HepG2 (cell line): ENCODE measurements around the gene JHY. TPM values are rescaled to one million over a fixed set of nuclear protein-coding genes. Genes with fewer than 3 reads are reported as not detected.

Experiments used
- ATAC-seq: fragments of 200-7000 bp; cut with Tn5 transposase; 3 replicates; pipeline ENCODE4 v1.9.1; 2020; ENCODE audit warnings: mild to moderate bottlenecking, moderate library complexity
- BruUV-seq: library from RNA; stranded (reverse); fragments of 400-500 nt; replicated peaks from 2 replicates; lab custom pipeline; 2021; lab: Mats Ljungman, UMichigan
- CTCF ChIA-PET: fragments of 300-600 bp; formaldehyde crosslinking; extraction: SDS; loops from one replicate; lab custom pipeline; 2021; ENCODE audit warnings: low total read pairs, inconsistent platforms, low intra/inter-chr PET ratio; lab: Yijun Ruan, JAX
- POLR2A ChIA-PET: fragments of 350-600 bp; sonication (Branson Sonifier 250); formaldehyde crosslinking; loops from one replicate; lab custom pipeline; 2020; ENCODE audit warnings: antibody characterized with exemption, inconsistent platforms; lab: Yijun Ruan, JAX
- DNase-seq: peaks from one replicate; pipeline ENCODE4 v3.0.0-alpha.2; 2015; ENCODE audit warnings: low spot score
- FAIRE-seq: peaks from 3 replicates; lab custom pipeline; 2011; peaks lifted over from hg19 to GRCh38; lab: Jason Lieb, UNC
- H2AFZ ChIP-seq: one replicate; pipeline ENCODE4 v1.6.1; 2011; ENCODE audit warnings: low read length, inconsistent platforms
- H3K27ac ChIP-seq: fragments of 300-600 bp; 3 replicates; pipeline ENCODE4 v1.8.0; 2011; ENCODE audit warnings: mixed run types, mild to moderate bottlenecking, mixed read lengths, low read length, inconsistent platforms; ENCODE audit not compliant: insufficient read depth; ENCODE audit errors: extremely low read length
- H3K27me3 ChIP-seq, 2 experiments: fragments of 200-600 bp in 1 of 2; 2 replicates in 1 of 2; 3 replicates in 1 of 2; pipeline versions ENCODE4 v1.6.0 to v1.8.0; 2011; ENCODE audit warnings: low read length in 2 of 2, mild to moderate bottlenecking in 2 of 2, moderate library complexity in 2 of 2, inconsistent platforms in 1 of 2; ENCODE audit not compliant: insufficient read depth in 2 of 2, control insufficient read depth in 1 of 2
- H3K36me3 ChIP-seq, 2 experiments: fragments of 200-600 bp in 1 of 2; replicated peaks in 1 of 2; 2 replicates in 1 of 2; 3 replicates in 1 of 2; pipeline versions ENCODE4 v1.5.1 to v1.8.0; 2011; ENCODE audit warnings: low read length in 2 of 2, inconsistent platforms in 1 of 2; ENCODE audit not compliant: insufficient read depth in 2 of 2, control insufficient read depth in 1 of 2
- H3K4me1 ChIP-seq: 2 replicates; pipeline ENCODE4 v1.5.1; 2012; ENCODE audit warnings: low read length, inconsistent platforms; ENCODE audit not compliant: insufficient read depth
- H3K4me2 ChIP-seq: 2 replicates; pipeline ENCODE4 v1.6.0; 2011; ENCODE audit warnings: low read depth, low read length, inconsistent platforms
- H3K4me3 ChIP-seq, 3 experiments: fragments of 200-600 bp in 1 of 3; sonication (generic), shearing (Covaris generic) in 1 of 3; replicated peaks in 1 of 3; 2 replicates each; pipeline ENCODE4 v1.5.1; 2011 to 2016; ENCODE audit warnings: low read length in 3 of 3, inconsistent platforms in 2 of 3, low read depth in 2 of 3, mild to moderate bottlenecking in 2 of 3, control low read depth in 1 of 3, mixed read lengths in 1 of 3; ENCODE audit not compliant: insufficient read depth in 1 of 3
- H3K79me2 ChIP-seq: one replicate; pipeline ENCODE4 v1.6.1; 2011; ENCODE audit warnings: low read length, inconsistent platforms; ENCODE audit not compliant: insufficient read depth
- H3K9ac ChIP-seq: 2 replicates; pipeline ENCODE4 v1.6.0; 2011; ENCODE audit warnings: mild to moderate bottlenecking, low read depth, low read length, inconsistent platforms; ENCODE audit not compliant: insufficient read depth
- H3K9me3 ChIP-seq: 2 replicates; pipeline ENCODE4 v1.5.1; 2012; ENCODE audit warnings: mild to moderate bottlenecking, low read length
- H4K20me1 ChIP-seq: 2 replicates; pipeline ENCODE4 v1.6.0; 2011; ENCODE audit warnings: inconsistent platforms, mild to moderate bottlenecking, low read length, moderate library complexity; ENCODE audit not compliant: insufficient read depth
- CHD4 ChIP-seq: fragments of 200-600 bp; sonication (generic); IDR thresholded peaks from 2 replicates; pipeline ENCODE4 v1.7.0; 2017; ENCODE audit warnings: mild to moderate bottlenecking, low read length, borderline replicate concordance
- DR1 ChIP-seq: sonication (generic); formaldehyde crosslinking; IDR thresholded peaks from 2 replicates; pipeline ENCODE4 v1.8.0; 2021; ENCODE audit warnings: mild to moderate bottlenecking, missing genetic modification reagents, inconsistent platforms
- EZH2 ChIP-seq: conservative IDR thresholded peaks from 2 replicates; pipeline ENCODE4 v1.6.1; 2012; ENCODE audit warnings: mild to moderate bottlenecking, low read depth, low read length, moderate library complexity
- KLF11 ChIP-seq: IDR thresholded peaks from 2 replicates; pipeline ENCODE4 v1.6.1; 2016; ENCODE audit warnings: missing compliant biosample characterization
- MED1 ChIP-seq: sonication (generic); formaldehyde crosslinking; IDR thresholded peaks from 2 replicates; pipeline ENCODE4 v1.4.0; 2020; ENCODE audit warnings: missing genetic modification reagents
- MEIS1 ChIP-seq: sonication (generic); formaldehyde crosslinking; IDR thresholded peaks from 2 replicates; pipeline ENCODE4 v1.9.0; 2021; ENCODE audit warnings: mild to moderate bottlenecking, missing genetic modification reagents, moderate library complexity, borderline replicate concordance
- MIER2 ChIP-seq: IDR thresholded peaks from 2 replicates; pipeline ENCODE4 v1.6.1; 2016; ENCODE audit warnings: missing biosample characterization, missing genetic modification reagents
- NPAS2 ChIP-seq: sonication (generic); formaldehyde crosslinking; IDR thresholded peaks from 2 replicates; pipeline ENCODE4 v1.8.0; 2022; ENCODE audit warnings: mild to moderate bottlenecking, missing genetic modification reagents, borderline replicate concordance
- RAD21 ChIP-seq: fragments of 450-650 bp; formaldehyde crosslinking; IDR thresholded peaks from 2 replicates; pipeline ENCODE4 v1.5.0; 2020; ENCODE audit warnings: mild to moderate bottlenecking
- SMAD9 ChIP-seq: sonication (generic); formaldehyde crosslinking; IDR thresholded peaks from 2 replicates; pipeline ENCODE4 v1.5.1; 2020; ENCODE audit warnings: mild to moderate bottlenecking, missing genetic modification reagents
- TRIM24 ChIP-seq: sonication (generic); formaldehyde crosslinking; IDR thresholded peaks from 2 replicates; pipeline ENCODE4 v1.8.0; 2022; ENCODE audit warnings: mild to moderate bottlenecking, missing genetic modification reagents
- ZNF337 ChIP-seq: sonication (generic); formaldehyde crosslinking; IDR thresholded peaks from 2 replicates; pipeline ENCODE4 v1.5.1; 2020; ENCODE audit warnings: missing genetic modification reagents, low read depth, mild to moderate bottlenecking, borderline replicate concordance
- ZNF747 ChIP-seq: sonication (generic); formaldehyde crosslinking; IDR thresholded peaks from 2 replicates; pipeline ENCODE4 v1.8.1; 2023; ENCODE audit warnings: missing genetic modification reagents, mild to moderate bottlenecking, borderline replicate concordance
- WGBS: methylation state at CpG from one replicate; pipeline ENCODE4 v1.1.6; 2017; ENCODE audit warnings: low lambda C conversion rate; 5-methylcytosine and 5-hydroxymethylcytosine counted together
- in situ Hi-C: cut with HindIII; loops from 2 replicates; pipeline ENCODE4 v1.10.0; 2017; ENCODE audit warnings: low pct_unique_long_range_greater_than_20kb; ENCODE audit not compliant: extremely low pct_ligation_motif_present
- intact Hi-C: fragments of 100-400 bp; cut with micrococcal nuclease; formaldehyde crosslinking; loops from one replicate; pipeline ENCODE4 v1.10.0; 2022; ENCODE audit not compliant: unreplicated experiment
- polyA plus RNA-seq, 8 experiments: library from polyadenylated mRNA; depleted of rRNA in 3 of 8; stranded (reverse) in 7 of 8; unstranded in 1 of 8; fragments of >200 nt; fragmentation: Illumina TruSeq in 4 of 8; extraction: Trizol in 4 of 8; gene quantifications; 2 replicates each; pipeline versions ENCODE4 v1.2.1 to v1.2.3, GENCODE V29; 2011 to 2016; ENCODE audit warnings: low read depth in 4 of 8, missing spikeins in 1 of 8, mixed read lengths in 1 of 8; ENCODE audit not compliant: insufficient read depth in 1 of 8
- total RNA-seq, 5 experiments: library from RNA; depleted of rRNA; stranded (reverse); fragments of >200 nt; fragmentation: Illumina TruSeq; extraction: Trizol; gene quantifications; 2 replicates each; pipeline ENCODE4 v1.2.3, GENCODE V29; 2016; ENCODE audit warnings: low read depth in 1 of 5
- TF ChIP-seq, protein P1 (sequence below): sonication (generic); formaldehyde crosslinking; IDR thresholded peaks from 2 replicates; pipeline ENCODE4 v1.4.0; 2020; ENCODE audit warnings: missing genetic modification reagents
- TF ChIP-seq, protein P2 (sequence below): sonication (generic); formaldehyde crosslinking; IDR thresholded peaks from 2 replicates; pipeline ENCODE4 v1.4.0; 2020; ENCODE audit warnings: missing genetic modification reagents

Gene JHY
- total and polyA plus RNA-seq, 2 of the 13 experiments (the other 11 are each of a cell fraction or from before 2014, with no cell fraction given), result not detected

DNA sequence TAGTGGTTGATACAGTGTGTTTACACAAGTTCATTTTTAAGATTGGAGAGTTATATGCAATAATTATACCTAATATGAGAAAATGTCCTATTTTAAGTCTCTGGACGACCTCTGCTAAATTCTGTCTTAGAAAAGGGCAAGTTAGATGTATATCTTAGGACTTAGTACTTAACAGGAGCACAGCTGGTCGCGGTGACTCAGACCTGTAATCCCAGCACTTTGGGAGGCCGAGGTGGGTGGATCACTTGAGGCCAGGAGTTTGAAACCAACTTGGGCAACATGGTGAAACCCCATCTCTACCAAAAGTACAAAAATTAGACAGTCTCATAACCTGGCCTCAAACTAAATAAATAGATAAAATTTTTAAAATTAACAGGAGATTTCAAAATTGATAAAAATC is 71.9 kb downstream of the JHY start:
- in situ Hi-C loops, result no loop called here

More for the DNA sequence above, 71.9 kb downstream of the JHY start:
- TF ChIP-seq CHD4, result no peak
- TF ChIP-seq KLF11 (CRISPR knock-in tag), result no peak
- TF ChIP-seq RAD21 (CRISPR knock-in tag), result no peak
- TF ChIP-seq, protein P1, sequence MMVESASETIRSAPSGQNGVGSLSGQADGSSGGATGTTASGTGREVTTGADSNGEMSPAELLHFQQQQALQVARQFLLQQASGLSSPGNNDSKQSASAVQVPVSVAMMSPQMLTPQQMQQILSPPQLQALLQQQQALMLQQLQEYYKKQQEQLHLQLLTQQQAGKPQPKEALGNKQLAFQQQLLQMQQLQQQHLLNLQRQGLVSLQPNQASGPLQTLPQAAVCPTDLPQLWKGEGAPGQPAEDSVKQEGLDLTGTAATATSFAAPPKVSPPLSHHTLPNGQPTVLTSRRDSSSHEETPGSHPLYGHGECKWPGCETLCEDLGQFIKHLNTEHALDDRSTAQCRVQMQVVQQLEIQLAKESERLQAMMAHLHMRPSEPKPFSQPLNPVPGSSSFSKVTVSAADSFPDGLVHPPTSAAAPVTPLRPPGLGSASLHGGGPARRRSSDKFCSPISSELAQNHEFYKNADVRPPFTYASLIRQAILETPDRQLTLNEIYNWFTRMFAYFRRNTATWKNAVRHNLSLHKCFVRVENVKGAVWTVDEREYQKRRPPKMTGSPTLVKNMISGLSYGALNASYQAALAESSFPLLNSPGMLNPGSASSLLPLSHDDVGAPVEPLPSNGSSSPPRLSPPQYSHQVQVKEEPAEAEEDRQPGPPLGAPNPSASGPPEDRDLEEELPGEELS (CRISPR knock-in tag), result no peak
- no peak for TF ChIP-seq MED1
- TF ChIP-seq MEIS1 (CRISPR knock-in tag), result no peak
- TF ChIP-seq ZNF747 (CRISPR knock-in tag), result no peak
- TF ChIP-seq, protein P2, sequence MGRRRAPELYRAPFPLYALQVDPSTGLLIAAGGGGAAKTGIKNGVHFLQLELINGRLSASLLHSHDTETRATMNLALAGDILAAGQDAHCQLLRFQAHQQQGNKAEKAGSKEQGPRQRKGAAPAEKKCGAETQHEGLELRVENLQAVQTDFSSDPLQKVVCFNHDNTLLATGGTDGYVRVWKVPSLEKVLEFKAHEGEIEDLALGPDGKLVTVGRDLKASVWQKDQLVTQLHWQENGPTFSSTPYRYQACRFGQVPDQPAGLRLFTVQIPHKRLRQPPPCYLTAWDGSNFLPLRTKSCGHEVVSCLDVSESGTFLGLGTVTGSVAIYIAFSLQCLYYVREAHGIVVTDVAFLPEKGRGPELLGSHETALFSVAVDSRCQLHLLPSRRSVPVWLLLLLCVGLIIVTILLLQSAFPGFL, result no peak
- no peak for TF ChIP-seq SMAD9 (CRISPR knock-in tag)
- no peak for TF ChIP-seq TRIM24 (CRISPR knock-in tag)
- TF ChIP-seq MIER2 (CRISPR knock-in tag), result no peak
- TF ChIP-seq DR1, result no peak
- no peak for TF ChIP-seq EZH2
- TF ChIP-seq ZNF337, result no peak
- TF ChIP-seq NPAS2 (CRISPR knock-in tag), result no peak
- no TSS peak for BruUV-seq
- CTCF ChIA-PET, result no interaction called here
- POLR2A ChIA-PET, result no interaction called here
- DNase-seq (no peak), FAIRE-seq (no peak), ATAC-seq (no peak)
- whole genome bisulfite sequencing, result 21% methylated on average over 4 of the region's 4 CpGs
- H3K79me2 ChIP-seq, result no peaks in the 10 kb centered on the region
- intact Hi-C loops, result no loop called here
- H2AFZ ChIP-seq, result no peak overlapping the region
- no peak overlapping the region for H3K4me3 ChIP-seq
- peaks cover 1 to 9% of the 10 kb centered on the region in 2 experiments; a peak in 3 of 5 replicates for H3K27me3 ChIP-seq
- no peaks in the 10 kb centered on the region for H3K9me3 ChIP-seq
- no peak overlapping the region for H3K4me2 ChIP-seq
- H3K27ac ChIP-seq, result no peak overlapping the region
- no peaks in the 10 kb centered on the region for H3K36me3 ChIP-seq
- no peaks in the 10 kb centered on the region for H3K4me1 ChIP-seq
- no peak overlapping the region for H3K9ac ChIP-seq
- no peaks in the 10 kb centered on the region for H4K20me1 ChIP-seq
